Stimulated activated CD4-positive, alpha-beta T cell treated with anti-CD3 and anti-CD28 coated beads, Interleukin-1b, Interleukin-23, amount 100 ng/mL, for 24 hours (primary cell): ENCODE measurements around the gene TEPSIN.

ENCODE experiments used
- DNase-seq, 4 experiments: peaks; one replicate each; pipeline ENCODE4 v3.0.0-alpha.2; 2020; ENCODE audit warnings: low read depth in 4 of 4, low spot score in 1 of 4

TEPSIN gene

DNA sequence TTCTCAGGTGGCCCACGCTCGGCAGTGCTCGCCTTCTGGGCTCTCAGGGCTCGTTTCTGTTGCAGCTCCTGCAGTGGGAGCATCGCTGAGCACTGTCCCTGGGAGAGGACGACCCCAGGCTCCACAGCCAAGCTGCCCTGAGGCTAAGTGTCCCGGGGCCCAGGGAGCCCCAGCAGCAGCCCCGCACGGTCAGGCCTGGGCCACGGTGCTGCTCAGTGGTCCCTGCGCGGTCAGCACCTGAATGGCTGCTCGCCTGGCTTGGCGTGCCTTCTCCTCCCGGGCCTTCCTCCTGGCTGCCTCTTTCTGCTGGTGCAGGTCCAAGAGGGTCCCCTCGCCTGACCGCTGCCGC lies 39.4 kb downstream of the TEPSIN start:
- DNase-seq, result no peak

DNA sequence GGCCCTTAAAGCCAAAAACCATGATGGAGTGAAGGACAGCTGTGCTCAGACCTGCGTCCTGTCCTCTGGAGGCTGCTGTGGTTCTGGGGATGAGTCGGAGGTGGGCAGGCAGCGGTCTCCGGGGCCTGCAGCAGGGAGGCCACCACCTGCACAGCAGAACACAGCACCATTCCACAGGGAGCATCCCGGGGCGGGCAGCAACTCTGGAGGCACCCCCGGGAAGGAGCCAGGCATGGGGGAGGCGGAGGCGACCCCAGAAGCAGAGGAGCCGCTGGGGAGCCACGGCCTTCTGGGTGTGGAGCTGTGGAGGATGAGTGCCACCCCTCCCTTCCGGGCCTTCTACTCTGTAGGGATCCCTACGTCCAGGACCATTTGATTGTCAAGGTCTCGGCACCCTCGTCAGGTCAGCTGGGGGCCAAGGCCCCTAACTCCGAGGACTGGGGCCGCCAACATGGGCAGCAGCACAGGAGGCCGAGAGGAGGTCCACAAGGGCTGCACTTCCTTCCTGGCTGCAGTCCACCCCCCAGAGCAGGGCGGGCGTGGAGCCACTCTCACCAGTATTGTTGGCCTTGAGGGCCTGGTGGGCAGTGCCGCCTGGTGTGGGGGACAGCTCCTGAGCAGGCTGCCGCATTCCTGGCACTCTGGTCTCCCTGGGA lies 39.9 kb downstream of the TEPSIN start:
- no peak for DNase-seq

DNA sequence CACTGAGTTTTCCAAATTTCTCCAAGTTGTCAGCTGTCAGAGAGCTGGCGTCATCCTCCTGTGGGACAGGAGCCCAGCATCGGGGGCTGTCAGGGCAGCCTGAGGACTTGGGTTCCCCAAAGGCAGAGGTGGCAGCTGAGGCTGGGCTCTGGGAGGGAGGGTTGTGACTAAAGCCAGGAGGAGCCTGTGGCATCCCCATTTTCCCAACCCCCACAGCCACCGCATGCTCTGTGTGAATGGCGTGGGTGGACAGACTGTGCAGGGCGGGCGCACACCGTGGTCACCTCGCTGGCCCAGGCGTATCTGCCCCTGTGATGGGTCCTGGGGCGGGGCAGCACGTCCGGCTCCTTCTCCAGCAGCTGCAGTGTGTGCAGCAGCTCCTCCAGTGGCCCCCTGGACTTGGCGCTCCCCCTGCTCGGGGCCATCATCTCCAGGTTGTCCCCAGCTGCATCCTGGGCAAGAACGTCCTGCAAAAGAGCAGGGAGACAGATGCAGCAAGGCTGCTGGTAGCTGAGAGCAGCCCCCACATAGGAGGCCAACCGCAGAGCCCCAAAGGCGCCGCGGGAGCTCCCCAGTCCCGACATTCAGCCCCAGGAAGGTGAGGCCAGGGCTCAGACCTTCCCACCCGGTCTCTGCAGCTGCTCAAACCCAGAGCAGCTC lies 40.9 kb downstream of the TEPSIN start:
- no peak for DNase-seq

DNA sequence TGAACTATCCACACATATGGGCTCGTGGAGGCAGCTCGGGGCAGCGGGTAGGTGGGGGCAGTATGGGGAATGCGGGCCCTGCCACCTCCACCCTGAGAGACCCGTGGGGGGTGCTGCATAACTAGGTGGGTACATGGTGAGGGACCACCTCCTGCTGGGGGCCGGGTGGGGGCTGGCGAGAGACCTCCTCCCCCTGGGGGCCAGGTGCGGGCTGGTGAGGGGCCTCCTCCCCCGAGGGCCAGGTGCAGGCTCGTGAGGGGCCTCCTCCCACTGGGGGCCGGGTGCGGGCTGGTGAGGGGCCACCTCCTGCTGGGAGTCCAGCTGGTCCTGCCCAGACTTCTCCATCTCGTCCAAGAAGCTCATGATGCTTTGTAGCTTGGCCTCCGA lies 41.5 kb downstream of the TEPSIN start:
- no peak for DNase-seq

DNA sequence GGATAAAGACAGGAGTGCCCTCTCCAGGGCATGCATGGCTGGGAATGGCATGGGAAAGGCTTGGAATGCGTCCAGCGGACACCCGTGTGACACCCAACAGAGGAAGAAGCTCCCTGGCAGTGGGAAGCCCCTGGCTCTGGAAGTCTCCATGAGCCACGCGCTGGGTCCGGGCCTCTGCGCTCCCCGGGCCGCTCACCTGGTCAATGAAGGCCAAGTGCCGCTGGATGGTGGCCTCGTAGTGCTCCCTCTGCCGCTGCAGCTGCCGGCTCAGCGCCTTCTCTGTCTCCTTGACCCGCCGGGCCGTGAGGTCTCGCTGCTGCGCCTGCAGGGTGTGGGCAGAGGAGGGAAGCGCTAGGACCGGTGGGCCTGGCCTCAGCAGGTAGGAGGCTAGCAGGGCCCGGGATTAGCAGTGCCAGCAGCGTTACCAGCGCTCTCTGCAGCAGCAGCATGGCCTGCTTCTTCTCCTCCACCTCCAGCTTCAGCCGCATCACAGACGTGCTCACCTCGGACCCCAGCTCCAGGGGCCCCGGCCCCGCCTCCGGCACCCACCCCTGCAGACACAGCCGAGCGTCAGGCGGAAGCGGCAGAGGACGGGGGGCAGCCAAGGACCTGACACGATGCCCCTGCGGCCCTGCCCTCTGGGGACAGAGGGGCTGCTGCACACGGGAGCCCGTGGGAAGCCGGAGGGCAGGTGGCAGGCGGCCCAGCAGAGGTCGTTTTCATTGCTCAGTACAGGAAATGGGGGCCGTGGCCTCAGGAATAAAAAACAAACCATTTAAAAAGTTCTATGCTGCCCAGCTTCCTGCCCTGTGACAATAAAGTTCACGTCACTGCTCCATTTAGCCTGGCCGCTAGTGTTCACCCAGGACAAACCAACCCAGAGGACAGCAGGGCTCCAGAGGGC lies 42.1 kb downstream of the TEPSIN start:
- no peak for DNase-seq

DNA sequence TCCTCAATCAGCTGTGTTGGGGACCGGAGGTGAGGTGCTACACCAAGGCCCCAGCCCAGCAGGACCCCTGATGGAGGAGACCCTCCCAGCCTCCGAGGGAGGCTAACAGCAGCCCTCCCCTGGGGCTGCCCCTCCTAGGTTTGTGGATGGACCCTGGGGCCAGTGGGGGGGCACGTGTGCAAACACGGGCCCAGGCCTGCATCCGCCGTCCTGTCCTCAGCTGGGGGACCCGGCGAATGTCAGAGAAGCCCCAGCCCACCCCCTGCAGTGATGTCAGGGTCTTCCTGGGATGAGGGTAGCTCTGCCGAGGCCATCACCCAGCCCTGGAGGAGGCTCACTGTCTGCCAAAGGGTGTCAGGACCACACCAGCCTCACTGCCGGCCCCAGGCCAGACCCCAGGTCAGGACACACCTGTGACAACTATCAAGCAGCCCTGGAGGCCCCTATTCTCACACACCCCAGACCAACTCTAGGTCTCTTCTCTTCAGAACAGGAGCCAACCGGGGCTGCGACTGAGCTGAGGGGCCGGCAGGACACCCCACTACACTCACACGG lies 42.8 kb downstream of the TEPSIN start:
- no peak for DNase-seq

DNA sequence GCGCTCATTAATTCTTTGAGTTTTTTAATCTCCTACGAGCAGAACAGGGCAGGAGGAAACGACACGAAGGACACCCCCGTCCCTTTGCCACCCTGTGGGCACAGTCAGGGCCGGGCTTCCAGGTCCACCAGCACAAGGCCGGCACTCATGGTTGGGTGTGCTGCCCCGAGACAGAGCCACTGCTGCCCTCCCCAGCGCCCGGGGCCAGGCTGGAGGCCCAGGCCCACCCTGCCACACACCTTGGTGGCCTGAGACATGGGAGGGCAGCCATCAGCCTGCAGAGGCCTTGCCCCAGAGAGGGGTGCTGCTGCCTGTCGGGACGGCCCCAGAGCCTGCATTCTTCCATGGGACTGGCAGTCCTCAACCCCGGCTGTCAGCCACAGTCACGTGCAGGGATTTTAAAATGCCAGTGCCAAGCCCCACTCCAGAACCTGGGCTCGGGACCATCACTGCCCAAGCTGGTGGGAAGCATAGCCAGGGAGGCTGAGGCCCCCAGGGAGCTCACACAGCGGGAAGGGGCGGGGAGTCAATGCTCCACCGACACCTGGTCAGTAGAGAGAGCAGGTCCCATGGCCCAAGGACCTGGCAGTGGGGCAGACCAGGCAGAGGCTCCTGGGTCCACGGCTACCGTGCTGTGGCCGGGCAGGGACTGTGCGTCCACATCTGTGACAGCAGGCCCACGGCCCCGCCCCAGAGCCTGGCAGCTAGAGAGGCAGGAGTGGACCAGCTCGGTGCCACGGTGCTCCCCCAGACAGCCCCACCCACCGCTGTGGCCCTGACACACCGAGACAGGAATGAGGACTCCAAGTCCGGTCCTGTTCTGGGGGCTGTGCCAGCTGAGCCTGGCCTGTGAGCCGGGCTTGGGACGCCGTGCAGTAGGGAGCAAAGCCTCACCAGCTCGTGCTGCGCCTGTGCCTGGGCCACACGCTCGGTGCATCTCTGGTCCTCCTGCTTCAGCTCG lies 43.6 kb downstream of the TEPSIN start:
- DNase-seq, result no peak

DNA sequence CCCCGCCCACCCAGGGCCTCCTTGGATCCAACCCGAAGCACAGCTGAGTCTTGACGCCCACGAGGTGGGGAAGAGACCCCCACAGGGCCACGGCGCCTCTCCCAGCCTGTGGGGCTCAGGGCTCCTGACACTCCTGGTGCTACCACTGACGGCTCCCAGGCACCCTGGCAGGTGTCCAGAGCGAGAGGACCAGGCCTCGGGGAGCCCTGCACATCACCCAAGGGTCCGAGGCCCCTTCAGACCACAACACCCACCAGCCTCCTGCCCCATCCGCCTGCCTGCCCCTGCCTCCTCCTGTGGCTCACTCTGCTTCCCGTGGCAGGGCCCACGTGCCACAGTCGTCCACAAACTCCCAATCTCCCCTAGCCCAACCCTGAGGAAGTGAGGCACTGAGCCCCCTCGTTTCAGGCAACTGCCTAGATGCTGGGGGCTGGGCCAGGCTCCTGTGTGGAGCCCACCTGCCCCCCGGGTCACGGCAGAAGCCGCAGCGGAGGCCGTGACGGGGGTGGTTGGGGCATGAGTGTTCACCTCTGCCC lies 44.6 kb downstream of the TEPSIN start:
- no peak for DNase-seq

DNA sequence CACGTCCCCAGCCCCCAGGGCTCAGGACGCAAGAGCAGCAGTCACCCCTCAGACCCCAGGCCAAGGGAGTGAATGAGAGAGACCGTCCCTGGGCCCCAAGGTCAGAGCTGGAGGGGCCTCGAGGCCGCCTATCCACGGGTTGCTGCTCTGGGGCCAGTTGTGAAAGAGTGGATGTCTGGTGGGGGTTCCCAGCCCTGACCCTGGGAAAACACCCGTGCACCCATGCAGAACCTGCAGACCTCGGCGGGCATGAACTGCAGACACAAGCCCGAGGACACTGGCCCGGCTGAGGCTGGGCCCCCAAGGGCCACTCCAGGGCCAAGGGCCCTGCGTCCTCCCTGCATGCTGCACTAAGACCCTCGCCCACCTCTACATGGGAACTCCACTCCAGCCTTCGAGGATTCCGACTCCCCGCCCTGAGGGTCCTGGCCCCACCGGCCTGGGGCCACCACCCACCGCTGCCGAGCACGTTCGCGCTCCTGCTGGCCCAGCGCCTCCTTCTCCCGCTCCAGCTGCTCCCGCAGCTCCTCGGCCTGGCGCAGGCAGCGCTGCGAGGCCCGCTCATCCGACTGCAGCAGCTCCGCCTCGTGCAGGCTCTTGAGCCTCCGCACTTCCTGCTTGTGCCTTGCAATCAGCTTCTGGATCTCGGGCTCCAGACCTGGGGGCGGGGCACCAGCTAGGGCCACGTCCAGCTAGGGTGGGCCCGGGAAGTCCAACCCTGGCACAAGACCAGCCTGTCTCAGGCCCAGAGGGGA lies 45.2 kb downstream of the TEPSIN start:
- no peak for DNase-seq

DNA sequence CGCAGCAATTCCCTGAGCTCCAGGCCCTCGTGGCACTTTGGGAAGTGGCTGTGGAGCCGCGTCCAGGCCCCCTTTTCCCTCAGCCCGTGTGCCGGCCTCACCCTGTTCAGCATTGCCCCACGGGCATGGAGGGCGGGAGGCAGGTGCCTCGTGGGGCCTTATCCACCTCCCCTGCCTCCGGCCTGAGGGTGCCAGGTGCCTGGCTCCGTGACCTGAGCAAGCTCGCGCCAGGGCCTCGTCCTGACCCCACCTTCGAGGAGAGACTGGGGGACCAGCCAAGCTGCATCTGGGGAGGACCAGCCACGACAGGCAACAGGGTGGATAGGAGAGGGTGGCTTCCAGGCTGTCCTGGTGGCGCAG lies 45.8 kb downstream of the TEPSIN start:
- no peak for DNase-seq

DNA sequence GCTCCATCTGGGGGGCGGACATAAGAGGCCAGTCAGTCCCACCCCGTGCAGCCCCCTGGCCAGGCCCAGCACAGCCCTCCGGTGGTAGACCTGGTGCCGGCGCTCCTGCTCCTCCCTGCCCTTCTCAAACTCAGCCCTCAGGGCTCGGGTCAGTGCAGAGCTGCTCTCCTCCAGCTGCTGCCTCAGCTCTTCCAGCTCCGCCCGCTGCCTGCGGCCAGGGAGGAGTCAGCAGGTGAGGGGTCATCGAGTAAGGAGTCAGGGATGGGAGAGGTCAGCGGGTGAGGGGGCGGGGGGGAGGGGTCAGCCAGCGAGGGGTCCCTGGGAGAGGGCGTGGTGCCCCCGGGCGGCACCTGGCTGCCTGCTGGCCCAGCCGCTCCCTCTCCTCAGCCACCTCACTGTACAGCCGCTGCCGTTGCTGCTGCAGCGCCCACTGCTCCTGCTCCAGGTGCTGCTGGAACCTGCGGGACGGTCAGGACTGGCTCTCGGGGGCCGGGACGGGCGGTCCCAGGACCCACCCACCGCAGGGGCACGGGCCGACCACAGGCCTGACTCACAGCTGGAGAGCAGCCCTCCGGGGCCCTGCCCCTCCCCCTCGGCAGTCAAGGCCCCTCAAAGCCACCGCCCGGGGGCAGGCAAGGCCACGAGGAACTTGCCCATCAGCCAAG lies 46.3 kb downstream of the TEPSIN start:
- DNase-seq, result no peak

DNA sequence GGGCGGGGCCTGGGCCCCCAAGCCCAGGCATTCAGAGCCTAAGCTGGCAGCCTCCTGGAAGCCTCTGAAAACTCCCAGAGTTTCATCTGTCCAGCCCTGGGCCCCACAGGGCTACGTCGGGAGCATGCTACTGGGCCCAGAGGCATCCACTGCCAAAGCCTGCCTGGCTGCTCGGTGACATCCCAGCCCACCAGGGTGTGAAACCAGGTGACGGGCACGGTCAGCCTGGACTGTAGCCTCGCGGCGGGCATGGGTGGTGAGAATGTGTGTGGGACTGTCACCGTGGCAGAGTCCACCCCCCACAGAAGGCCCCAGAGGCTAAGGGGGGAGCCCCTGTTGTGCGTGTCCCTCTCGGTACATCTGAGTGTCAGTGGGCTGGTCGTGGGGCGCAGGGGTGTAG lies 47.2 kb downstream of the TEPSIN start:
- DNase-seq, result no peak

DNA sequence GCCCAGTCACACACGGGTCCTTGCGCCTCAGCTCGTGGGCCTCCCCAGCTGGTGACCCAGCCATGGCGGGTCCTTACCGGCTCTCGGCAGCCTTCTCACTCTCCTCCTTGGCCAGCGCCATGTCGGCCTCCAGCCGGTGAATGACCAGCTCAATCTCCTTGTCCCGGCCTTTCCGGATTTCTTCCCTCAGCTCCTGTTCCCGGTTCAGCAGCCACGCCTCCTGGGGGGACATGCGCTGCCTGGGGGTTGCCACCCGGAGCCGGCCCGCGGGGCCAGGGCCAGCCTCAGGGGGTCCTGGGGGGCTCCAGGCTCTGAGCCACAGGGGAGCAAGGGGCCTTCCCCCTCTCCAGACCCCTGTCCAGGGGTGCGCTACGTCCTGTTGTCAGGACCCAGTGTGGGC lies 47.7 kb downstream of the TEPSIN start:
- DNase-seq, result no peak

DNA sequence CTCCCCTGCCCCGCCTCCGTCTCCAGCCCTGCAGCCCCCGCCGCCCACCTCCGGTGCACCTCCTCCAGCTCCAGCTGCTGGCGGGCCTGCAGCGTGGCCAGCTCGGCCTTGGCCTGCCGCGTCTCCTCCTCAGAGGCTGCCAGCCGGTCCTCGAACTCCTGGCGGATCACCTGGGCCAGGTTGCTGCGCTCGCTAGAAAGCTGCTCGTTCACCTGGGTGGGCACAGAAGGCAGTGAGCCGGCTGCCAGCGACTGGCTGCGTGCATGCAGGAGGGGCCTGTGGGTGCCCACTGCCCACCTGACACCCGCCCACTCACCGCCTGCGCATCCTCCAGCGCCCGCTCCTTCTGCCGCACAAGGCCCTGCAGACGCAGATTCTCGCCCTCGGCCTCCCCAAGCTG lies 48.3 kb downstream of the TEPSIN start:
- DNase-seq, result no peak

DNA sequence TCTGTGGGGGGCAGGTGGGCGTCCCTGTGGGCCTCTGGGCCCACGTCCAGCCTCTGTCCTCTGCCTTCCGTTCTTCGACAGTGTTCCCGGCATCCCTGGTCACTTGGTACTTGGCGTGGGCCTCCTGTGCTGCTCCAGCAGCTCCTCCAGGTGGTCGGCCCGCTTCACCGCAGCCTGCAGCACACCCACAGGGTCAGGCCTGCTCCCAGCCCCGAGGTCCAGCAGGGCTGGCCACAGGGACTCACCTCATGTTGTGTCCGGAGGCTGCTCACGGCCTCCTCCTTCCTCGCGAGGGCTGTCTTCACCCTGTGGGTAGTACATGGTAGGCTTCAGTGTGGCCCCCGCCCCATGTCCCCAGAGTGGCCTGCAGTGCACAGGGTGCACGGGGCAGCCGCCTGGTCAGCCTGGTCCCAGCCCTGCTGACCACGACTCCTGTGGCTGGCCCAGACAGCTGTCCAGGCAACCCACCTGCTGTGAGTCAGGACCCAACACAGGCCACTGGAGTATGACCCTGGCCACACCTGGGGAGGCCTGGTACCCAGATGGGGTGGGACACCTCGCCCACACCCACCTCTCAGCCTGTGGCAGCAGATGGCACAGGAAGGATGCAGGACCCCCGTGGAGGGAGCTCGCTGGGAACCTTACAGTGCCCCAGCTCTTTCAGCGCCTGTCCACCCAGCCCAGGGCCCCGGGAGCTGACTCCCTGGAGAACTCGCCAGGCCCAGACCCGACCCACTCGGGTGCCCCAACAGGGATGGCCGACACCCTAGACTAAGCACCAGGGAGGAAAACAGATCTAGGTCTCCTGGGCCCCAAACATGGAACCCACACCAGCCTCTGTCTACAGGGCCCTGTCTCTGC lies 49.0 kb downstream of the TEPSIN start:
- DNase-seq, result no peak

DNA sequence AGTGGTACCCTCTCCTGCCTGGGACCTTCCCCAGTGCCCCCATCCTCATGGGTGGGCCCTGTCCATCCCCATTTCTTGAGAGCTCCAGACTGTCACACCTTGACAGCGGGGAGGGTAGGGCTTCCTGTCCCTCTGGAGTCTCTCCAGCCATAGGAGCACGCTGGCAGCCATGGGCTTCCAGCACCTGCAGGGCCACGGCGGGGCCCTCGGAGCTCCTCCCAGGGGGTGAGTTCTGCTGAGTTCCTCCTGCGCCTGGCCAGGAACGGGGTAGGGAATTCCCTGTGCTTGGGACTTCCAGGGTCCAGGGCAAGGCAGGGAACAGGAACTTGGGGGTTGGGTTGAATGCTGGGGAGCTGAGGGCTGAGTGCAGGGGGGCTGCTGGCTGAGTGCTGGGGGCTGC lies 49.8 kb downstream of the TEPSIN start:
- DNase-seq, result no peak

DNA sequence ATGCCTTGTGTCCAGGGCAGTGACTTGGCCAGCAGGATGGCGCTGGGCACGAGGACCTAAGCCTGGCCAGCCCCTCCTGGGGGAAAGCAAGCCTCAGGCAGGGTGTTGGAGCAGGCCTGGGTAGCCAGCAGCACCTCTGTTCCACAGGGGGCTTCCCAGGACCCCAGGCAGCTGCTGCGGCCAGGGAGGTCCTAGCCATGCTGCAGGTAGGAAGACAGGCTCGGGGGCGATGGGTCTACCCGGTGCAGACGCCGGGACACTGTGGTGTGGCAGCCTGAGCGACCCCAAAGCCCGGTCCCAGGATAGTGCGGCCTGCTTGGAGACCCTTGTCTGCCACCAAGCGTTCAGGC lies 50.4 kb downstream of the TEPSIN start:
- DNase-seq, result no peak
